Right atrium auricular region (tissue), 2 donors: ENCODE measurements around the gene BCL11A. TPM values are rescaled to one million over a fixed set of nuclear protein-coding genes. Genes with fewer than 3 reads are reported as not detected.

Experiments
- DNase-seq: peaks from one replicate; pipeline ENCODE4 v3.0.0-alpha.2; 2019; ENCODE audit warnings: low spot score
- H3K27ac ChIP-seq, 2 donors: fragments of 200-600 bp; sonication (generic); 1 replicate in 1 of 2; 2 replicates in 1 of 2; pipeline ENCODE4 v1.5.1; 2016 to 2019
- H3K27me3 ChIP-seq, 2 donors: fragments of 200-600 bp; sonication (generic); one replicate each; pipeline versions ENCODE4 v1.5.1 to v1.6.0; 2017 to 2019
- H3K36me3 ChIP-seq: fragments of 200-600 bp; sonication (generic); one replicate; pipeline ENCODE4 v1.5.1; 2016
- H3K4me1 ChIP-seq, 2 donors: fragments of 200-600 bp; sonication (generic); one replicate each; pipeline versions ENCODE4 v1.5.1 to v1.6.0; 2017 to 2019
- H3K4me3 ChIP-seq, 2 donors: fragments of 200-600 bp; sonication (generic); 1 replicate in 1 of 2; 2 replicates in 1 of 2; pipeline ENCODE4 v1.5.1; 2017 to 2019; ENCODE audit warnings: mild to moderate bottlenecking in 1 of 2, moderate library complexity in 1 of 2
- H3K9me3 ChIP-seq, 2 donors: fragments of 200-600 bp; sonication (generic); one replicate each; pipeline ENCODE4 v1.5.1; 2019
- CTCF ChIP-seq, 2 donors: fragments of 200-600 bp; sonication (generic); IDR thresholded peaks; one replicate each; pipeline ENCODE4 v1.5.1; 2019; ENCODE audit warnings: antibody characterized with exemption in 2 of 2
- total RNA-seq, 2 donors: library from RNA; depleted of rRNA; stranded (reverse); fragments of >200 nt; gene quantifications; one replicate each; pipeline ENCODE4 v1.1.0, GENCODE V29; 2016

Gene BCL11A
- total RNA-seq, 2 donors from 2014 or later, result 2.2 to 3.3 TPM

GRCh38 chr2:60469536-60470317, 83.7 kb downstream of the BCL11A start:
- Histone ChIP-seq H3K27ac (no peak overlapping the region), H3K36me3 (no peaks in the 10 kb centered on the region), H3K9me3 (no peaks in the 10 kb centered on the region), H3K27me3 (no peaks in the 10 kb centered on the region), H3K4me1 (peaks cover 0 to 14% of the 10 kb centered on the region in 2 donors), H3K4me3 (no peak overlapping the region)
- no peak for DNase-seq
- no peak for TF ChIP-seq CTCF (IDR thresholded peaks at IDR 0.05)

- TF ChIP-seq CTCF (IDR thresholded peaks at IDR 0.05), result no peak
- H3K27me3 ChIP-seq, result no peaks in the 10 kb centered on the region
- no peaks in the 10 kb centered on the region for H3K9me3 ChIP-seq
- H3K4me3 ChIP-seq, result no peak overlapping the region
- DNase-seq, result no peak
- H3K27ac ChIP-seq, result no peak overlapping the region
- H3K4me1 ChIP-seq, result peaks cover 0 to 14% of the 10 kb centered on the region in 2 donors
- no peaks in the 10 kb centered on the region for H3K36me3 ChIP-seq
These were observed 84.9 kb downstream of the BCL11A start for GRCh38 chr2:60468382-60469085.

GRCh38 chr2:60466161-60466702, 87.2 kb downstream of the BCL11A start:
- Histone ChIP-seq H3K4me1 (peaks cover 0 to 4% of the 10 kb centered on the region in 2 donors), H3K4me3 (no peak overlapping the region), H3K9me3 (no peaks in the 10 kb centered on the region), H3K27ac (no peak overlapping the region), H3K36me3 (no peaks in the 10 kb centered on the region), H3K27me3 (no peaks in the 10 kb centered on the region)
- TF ChIP-seq CTCF (IDR thresholded peaks at IDR 0.05), result no peak
- DNase-seq, result no peak

- no peak for TF ChIP-seq CTCF (IDR thresholded peaks at IDR 0.05)
- no peaks in the 10 kb centered on the region for H3K36me3 ChIP-seq
- no peak overlapping the region for H3K27ac ChIP-seq
- H3K9me3 ChIP-seq, result no peaks in the 10 kb centered on the region
- no peak for DNase-seq
- H3K27me3 ChIP-seq, result no peaks in the 10 kb centered on the region
- peaks cover 0 to 4% of the 10 kb centered on the region in 2 donors for H3K4me1 ChIP-seq
- H3K4me3 ChIP-seq, result no peak overlapping the region
These were observed 87.7 kb downstream of the BCL11A start for GRCh38 chr2:60465736-60466135.

- H3K36me3 ChIP-seq, result no peaks in the 10 kb centered on the region
- no peak overlapping the region for H3K27ac ChIP-seq
- no peaks in the 10 kb centered on the region for H3K27me3 ChIP-seq
- no peaks in the 10 kb centered on the region for H3K9me3 ChIP-seq
- no peak for DNase-seq
- TF ChIP-seq CTCF (IDR thresholded peaks at IDR 0.05), result no peak
- peaks cover 0 to under 1% of the 10 kb centered on the region in 2 donors for H3K4me1 ChIP-seq
- no peak overlapping the region for H3K4me3 ChIP-seq
These were observed 90.2 kb downstream of the BCL11A start for GRCh38 chr2:60463249-60463648.
